Activated CD8-positive, alpha-beta memory T cell treated with anti-CD3 and anti-CD28 coated beads, Interleukin-2, amount 50 U/mL, for 1 hour (primary cell): ENCODE data around the gene SCRT2.
"Not testable (repeated sequence)": the region's sequence is repeated elsewhere in the genome, so short reads cannot be mapped to it uniquely, and the experiment has no call there.

Source experiments
- DNase-seq: peaks from one replicate; pipeline ENCODE4 v3.0.0-alpha.2; 2020; ENCODE audit errors: extremely low read depth

The SCRT2 gene

DNA sequence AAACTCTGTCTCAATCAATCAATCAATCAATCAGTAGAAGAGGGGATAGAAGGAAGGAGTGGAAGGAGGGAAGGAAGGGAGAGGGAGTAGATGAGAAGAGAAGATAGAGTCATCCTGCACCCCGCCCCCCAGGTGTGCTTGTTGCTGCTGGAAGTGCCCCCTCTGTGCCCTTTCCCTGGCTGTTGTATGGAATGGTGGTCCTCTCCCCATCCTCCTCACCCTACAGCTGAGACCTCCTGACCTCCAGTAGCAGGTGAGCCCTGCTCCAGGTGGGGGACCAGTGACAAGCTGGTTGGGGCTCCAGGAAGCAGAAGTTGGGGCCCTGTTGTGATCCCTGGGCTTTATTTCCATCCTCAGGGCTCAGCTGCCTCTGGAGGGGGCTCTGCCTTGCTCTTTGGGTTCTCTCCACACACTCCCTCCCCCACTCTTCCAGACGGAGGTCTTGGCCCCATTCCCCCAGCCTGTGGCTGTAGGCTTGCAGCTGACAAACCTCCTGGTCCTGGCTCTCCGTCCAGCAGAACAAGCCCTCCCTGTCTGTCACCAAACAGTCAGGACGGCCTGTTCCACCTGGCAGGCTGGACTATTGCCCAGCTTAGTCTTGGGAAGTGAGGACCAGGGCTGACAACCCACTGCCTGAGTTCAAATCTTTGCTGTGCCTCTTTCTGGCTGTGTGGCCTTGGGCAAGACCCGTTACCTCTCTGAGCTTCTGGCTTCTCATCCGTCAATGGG lies 26.0 kb upstream of the SCRT2 start:
- DNase-seq: no peak

DNA sequence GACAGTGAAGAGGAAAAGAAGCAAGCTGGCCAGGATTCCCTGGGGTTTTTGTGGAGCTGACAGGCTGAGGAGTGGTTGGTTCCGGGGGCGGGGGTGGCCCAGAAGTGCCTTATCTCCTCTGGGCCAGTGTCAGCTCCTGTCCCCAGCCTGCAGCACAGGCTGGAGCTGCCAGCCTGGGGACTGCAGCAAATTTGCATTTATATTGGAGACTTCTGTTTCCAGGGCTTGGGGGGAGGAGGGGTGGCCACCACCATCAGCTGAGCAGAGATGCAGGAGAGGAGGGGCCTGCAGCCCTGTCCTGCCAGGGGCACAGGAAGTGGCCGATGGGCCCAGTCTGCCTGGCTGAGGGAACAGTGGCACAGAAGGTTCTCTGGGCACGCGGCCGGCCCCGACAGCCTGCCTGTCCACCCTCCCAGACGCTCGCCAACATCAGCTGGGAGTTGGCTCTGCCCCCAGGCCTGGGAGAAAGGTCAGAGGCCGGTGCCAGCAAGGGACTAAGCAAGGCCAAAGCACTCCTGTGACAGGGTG lies 24.3 kb upstream of the SCRT2 start:
- DNase-seq: no peak

- no peak for DNase-seq
These were observed 23.7 kb upstream of the SCRT2 start for GRCh38 chr20:699342-699741.

DNA sequence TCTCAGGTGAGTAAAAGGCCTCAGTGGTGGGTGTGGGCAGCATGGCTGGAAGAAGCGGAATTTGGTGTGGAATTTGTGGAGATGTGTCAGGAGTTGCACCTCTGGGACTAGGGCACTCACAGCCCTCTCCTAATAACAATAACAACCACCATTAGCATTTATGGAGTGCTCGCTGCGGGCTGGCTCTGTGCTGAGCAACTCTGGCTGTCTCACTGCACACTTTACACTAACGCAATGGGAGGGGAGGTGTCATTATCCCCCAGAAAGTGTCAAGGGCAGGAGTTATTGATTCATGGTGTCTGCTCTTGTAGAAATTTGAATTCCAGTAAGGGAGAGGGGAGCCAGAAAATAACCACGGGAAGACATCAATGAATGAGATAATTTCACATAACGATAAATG lies 22.7 kb upstream of the SCRT2 start:
- DNase-seq: no peak

DNA sequence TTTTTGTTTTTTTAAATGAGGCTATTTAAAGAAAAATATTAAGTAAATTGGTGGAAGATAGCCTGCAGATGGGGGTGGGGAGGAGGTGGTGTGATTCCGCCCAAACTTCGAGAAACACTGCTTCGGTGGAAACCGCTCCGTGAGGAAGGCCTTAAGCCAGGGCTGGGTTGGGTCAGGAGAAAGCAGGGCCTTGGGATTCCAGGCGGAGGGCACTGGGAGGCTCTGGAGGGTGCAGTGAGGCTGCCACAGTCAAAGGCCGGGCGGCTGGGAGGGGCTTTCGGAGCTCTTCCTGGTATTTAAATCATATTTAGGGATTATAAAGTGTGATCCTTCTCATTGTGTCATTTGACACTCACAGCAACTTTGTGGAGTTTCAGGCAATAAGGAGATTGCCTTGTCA lies 22.2 kb upstream of the SCRT2 start:
- DNase-seq: no peak

GRCh38 chr20:695165-695866 lies 19.7 kb upstream of the SCRT2 start:
- no peak for DNase-seq

GRCh38 chr20:694496-694895 lies 18.9 kb upstream of the SCRT2 start:
- no peak for DNase-seq

GRCh38 chr20:693786-694185 lies 18.2 kb upstream of the SCRT2 start:
- DNase-seq: not testable (repeated sequence)

GRCh38 chr20:692044-692443 lies 16.4 kb upstream of the SCRT2 start:
- DNase-seq: no peak

GRCh38 chr20:689947-690346 lies 14.3 kb upstream of the SCRT2 start:
- DNase-seq: no peak

DNA sequence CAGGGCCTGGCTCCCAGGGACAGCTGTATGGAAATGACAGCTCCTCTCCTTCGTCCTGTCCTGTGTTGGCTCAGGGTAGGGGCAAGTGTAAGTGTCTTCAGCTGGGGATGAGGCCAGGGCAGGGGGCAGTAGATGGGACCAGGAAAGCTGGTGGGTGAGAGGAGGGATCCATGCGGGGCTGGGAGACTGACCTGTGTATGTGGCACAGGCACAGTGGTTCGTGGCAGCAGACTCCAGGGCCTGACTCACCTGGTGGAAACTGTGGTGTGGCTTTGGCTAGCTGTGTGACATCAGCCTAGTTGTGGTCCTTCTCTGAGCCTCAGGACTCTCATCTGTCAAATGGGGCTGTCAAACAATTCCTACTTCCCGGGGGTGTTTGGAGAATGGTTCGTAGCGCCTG lies 13.7 kb upstream of the SCRT2 start:
- DNase-seq: no peak

- DNase-seq: no peak
These were observed 13.2 kb upstream of the SCRT2 start for GRCh38 chr20:688809-689212.

DNA sequence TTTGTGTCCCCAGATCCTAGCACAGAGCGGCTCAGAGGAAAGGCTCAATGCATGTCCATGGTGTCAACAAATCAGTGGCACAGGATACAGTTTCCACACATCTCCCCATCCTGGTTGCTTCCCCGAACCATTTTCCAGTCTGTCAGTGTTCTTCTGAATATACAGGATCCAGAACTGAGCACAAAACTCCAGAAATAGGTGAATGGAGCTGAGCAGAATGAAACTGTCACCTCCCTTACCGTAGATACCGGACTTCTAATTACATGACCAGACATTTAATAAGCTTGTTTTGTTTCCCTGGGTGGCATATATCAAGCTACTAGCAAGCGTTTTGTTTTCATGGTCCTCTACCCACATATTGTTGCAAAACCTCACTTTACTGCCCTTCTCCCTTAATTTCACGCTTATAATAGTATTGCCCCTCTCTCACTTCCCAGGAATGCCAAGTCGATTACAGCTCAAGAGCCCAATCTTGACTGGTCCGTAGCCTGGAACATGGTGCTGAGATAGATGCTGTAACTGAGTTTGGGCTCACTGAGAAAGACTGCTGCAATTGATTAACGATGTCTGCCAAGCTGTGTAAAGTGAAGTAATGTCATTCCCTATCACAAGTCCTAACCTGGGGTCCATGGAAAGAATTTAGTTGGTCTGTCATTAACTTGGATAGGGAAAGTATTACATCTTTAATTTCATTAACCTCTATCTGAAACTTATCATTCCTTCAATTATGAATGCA lies 12.0 kb upstream of the SCRT2 start:
- no peak for DNase-seq

GRCh38 chr20:684676-685319 lies 9.2 kb upstream of the SCRT2 start:
- no peak for DNase-seq

DNA sequence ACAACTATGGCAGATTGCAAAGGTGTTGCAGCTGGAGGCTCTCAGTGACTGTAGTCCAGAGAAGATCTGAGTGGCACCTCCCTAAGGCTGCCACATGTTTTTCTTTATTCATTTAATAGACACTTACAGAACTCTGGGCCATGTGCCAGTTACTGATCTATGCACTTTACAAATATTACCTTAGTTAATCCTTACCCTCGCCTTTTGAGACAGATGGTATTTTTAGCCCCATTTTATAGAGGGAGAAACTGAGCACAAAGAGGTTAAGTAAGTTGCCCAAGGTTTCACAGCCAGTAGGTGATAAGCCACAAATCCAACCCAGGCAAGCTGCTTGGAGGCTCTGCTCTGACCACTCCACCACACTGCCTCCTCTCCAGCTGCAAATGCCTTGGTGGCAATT lies 6.5 kb upstream of the SCRT2 start:
- DNase-seq: no peak

DNA sequence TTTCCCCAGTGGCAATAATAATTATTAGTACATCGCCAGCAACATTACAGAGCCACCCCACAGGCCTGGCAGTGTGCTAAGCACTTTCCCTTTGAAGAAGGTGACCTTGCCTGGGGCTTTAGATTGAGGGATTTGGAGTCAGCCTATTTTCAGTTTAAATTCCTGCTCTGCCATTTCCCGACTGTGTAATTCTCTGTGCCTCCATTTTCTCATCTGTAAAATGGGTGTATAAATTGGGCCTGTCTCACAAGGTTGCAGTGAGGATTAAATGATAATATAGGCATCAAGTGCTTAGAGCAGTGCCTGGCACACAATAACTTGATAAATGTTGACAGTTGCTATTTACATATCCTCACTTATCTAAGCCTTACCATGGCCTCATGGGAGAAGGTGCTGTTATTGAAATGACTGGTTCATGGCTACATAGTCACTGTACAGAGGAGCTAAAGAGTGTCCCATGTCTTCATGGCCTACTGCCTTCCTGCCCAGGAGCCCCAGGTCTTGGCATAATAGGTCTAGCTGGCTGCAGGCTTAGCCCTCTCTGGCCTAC lies 5.1 kb upstream of the SCRT2 start:
- DNase-seq: no peak

- DNase-seq: no peak
These were observed 2.4 kb upstream of the SCRT2 start for GRCh38 chr20:677957-678356.

DNA sequence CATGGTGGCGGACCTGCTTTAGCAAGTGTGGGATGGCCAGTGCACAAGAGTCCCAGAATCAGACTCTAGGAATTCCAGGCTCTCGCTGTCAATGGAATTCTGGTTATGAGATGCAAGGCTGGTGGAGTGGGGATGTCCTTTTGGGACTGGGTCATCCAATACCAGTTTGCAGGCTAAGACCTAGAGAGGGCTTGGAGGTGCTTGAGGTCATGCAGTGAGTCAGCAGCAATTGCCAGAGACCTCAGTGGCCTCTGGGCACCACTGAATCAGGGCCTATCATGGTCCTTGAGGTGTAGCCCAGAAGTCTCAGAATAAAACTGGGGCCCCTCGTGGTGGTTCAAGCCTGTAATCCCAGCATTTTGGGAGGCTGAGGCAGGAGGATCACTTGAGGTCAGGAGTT lies 1.4 kb upstream of the SCRT2 start:
- DNase-seq: no peak

DNA sequence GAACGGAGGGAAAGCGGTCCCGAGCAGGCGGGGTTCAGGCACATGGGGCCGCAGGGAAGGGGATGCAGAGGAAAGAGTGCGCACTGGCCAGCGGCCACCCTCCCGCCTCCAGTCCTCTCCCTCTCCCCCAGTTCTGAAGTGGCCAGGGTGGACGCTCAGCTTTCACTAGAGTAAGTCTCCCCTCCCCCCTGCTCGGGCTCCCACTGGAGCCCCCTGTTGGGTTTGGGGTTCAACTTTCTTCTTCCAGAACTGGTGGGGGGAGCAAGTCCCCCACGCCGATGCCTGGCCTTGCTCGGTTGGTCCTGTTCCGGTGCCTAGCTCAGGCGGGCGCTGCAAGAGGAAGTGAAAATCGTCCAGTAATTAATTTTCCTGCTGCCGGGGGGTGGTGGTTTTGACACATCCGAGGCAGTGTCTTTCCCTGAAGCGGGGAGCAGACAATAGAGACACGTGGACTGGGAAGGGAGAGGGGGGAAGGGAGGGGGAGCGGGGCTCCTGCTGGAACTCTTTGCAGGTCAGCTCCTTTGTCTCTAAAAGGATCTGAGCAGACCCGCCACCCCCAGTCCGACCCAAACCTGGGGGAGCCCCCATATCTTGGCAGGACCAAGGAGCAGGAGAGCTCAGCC lies 824 bp upstream of the SCRT2 start:
- no peak for DNase-seq

GRCh38 chr20:675033-675452 lies 559 bp downstream of the SCRT2 start:
- no peak for DNase-seq

DNA sequence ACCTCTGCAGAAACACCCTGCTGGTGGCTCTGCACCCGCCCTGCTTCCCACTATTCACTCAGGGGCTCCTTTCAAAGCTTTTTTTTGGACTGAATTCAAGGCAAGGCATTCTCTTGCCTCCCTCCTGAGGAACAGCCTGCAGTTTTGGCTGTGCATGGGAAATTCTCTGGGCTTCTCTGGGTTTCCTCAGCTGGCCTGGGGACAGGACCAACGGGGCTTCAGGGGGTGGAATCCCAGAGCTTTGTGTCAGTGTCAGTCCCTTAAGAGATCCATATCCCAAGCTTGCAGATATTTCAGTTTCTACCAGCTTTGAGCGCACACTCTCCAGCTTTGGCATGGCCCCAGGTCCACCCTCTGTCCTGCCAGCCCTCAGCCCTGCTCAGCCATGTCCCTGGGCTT lies 2.0 kb downstream of the SCRT2 start:
- DNase-seq: no peak
